Stimulated activated CD4-positive, alpha-beta T cell treated with anti-CD3 and anti-CD28 coated beads, Interleukin-4, amount 100 ng/mL, for 48 hours (primary cell): ENCODE data around the gene PRSS57.
"Not testable (repeated sequence)": the region's sequence is repeated elsewhere in the genome, so short reads cannot be mapped to it uniquely, and the experiment has no call there.

ENCODE experiments used
- DNase-seq, 2 donors: peaks; one replicate each; pipeline ENCODE4 v3.0.0-alpha.2; 2020; ENCODE audit warnings: low read depth in 2 of 2

The PRSS57 gene

DNA sequence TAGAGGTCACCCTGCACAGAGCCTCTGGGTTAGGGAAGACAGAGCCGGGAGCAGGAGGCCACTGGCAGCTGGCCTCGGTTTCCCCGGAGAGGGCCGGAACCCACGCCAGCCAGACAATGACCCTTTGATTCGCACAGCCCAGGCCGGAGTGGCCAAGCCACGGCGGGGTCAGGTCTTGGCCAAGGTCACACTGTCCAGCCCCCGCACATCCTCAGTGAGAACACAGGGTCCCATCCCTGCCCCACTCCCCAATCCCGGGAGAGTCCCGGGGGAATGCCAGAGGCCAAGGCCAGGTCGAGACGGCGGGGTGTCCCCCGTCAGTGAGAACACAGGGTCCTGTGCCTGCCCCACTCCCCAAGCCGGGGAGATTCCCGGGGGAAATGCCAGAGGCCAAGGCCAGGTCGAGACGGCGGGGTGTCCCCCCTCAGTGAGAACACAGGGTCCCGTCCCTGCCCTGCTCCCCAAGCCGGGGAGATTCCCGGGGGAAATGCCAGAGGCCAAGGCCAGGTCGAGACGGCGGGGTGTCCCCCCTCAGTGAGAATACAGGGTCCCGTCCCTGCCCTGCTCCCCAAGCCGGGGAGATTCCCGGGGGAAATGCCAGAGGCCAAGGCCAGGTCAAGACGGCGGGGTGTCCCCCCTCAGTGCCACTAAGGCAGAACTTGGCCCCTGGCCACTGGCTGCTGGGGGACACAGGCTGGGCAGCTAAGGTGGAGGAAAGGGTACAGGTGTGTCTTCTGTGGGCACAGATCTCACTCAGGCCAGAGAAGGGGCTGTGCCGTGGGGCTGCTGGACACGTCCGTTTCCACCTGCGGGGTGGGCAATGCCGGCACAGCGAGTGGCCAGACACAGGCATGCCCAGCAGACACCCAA, 20.7 kb downstream of the PRSS57 start:
- no peak for DNase-seq

GRCh38 chr19:670609-671075, 24.6 kb downstream of the PRSS57 start:
- DNase-seq: no peak

DNA sequence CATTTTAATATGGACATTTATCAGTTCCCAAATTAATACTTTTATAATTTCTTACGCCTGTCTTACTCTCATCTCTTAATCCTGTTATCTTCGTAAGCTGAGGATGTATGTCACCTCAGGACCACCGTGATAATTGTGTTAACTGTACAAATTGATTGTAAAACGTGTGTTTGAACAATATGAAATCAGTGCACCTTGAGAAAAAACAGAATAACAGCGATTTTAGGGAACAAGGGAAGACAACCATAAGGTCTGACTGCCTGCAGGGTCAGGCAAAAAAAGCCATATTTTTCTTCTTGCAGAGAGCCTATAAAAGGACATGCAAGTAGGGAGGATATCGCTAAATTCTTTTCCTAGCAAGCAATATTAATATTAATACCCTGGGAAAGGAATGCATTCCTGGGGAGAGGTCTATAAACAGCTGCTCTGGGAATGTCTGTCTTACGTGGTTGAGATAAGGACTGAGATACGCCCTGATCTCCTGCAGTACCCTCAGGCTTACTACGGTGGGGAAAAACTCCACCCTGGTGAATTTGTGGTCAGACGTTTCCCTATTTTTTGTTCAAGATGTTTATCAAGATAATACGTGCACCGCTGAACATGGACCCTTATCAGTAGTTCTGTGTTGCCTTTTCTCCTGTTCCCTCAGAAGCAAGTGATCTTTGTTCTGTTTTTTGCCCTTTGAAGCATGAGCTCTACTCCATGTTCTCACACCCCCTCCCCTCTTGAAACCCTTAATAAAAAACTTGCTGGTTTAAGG, 26.4 kb downstream of the PRSS57 start:
- DNase-seq: not testable (repeated sequence)

- not testable (repeated sequence) for DNase-seq
Observed at GRCh38 chr19:666985-667573, 28.2 kb downstream of the PRSS57 start.

DNA sequence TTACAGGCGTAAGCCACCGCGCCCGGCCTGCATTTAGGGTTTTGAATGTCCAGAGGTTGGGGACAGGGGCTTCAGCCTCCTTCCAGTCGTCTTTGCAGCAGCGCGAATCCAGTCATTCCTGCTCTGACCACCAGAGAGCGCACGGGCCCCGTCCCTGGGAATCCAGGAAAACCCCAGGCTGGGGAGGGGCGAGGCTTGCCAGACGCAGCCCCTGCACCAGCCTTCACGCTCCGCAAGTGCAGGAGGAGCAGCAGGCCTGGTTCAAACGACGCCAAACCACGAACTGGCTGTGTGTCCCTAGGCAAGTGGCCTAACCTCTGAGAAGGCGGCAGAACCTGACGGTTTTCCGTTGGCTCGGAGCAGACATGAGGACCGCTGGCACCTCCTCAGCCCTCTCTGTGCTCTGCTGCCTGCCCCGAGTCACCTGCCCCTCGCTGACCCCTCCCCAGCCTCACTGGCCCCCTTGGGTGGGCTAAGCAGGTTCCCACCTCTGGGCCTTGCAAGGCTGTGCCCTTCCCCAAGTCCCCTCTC, 30.3 kb downstream of the PRSS57 start:
- peak; percentile 77 to 79 for DNase-seq

DNA sequence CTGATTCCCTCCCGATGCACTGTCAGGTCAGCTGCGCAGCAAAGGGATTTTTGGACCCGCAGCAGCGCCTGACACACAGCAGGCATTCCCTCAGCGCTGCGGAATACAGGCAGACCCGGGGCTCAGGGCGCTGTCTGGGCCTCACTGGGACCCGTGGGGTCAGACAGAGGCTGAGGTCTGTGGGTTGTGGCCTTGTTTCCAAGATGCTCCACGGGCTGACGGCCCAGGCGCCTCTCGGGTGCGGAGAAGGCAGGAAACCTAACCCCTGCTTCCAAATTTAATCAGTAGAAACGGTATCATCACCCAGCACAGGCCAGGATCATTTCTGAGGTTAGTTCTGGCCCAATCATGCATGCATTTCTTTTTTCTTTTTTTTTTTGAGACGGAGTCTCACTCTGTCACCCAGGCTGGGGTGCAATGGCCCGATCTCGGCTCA, 31.6 kb downstream of the PRSS57 start:
- DNase-seq: no peak

- peak; percentile 92 to 98 for DNase-seq
Observed at GRCh38 chr19:662962-663681, 32.1 kb downstream of the PRSS57 start, which contains the start of gene RNF126. TSS of gene RNF126 (minus strand) at chr19:663214. CDS start at chr19:663121, 93 bp downstream.

- DNase-seq: peak; percentile 64 to 65
Observed at GRCh38 chr19:662207-662961, 32.9 kb downstream of the PRSS57 start.

GRCh38 chr19:661427-662196, 33.6 kb downstream of the PRSS57 start:
- DNase-seq: peak in 1 of 2 donors; percentile 57

DNA sequence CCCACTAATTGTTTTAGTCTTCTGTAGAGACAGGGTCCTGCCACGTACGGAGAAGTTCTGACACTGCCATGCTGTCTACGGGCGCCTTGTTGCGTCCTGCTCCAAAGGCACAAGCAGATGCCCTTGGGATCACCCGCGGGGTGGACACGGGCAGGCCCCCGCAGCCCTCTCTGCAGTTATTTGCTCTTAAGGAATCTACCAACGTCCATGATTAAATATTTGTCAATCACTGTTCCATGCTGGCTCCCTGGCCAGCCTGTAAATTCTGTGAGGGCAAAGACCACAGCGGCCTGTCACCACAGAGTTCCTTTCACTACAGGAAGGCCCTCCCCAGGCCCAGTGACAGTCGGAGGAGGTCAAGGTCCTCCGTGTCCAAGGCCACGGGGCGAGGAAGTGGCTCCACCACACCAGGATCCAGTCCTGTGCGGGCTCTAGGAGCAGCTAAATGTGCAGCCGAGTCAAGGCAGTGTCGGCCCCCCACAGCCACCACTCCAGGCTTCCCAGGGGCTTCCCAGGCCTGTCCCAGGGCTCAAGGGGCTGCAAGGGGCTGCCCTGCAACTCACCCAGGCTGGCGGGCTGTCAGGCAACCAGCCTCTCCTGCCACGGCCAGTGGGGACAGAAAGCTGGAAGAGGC, 34.3 kb downstream of the PRSS57 start:
- DNase-seq: no peak

- no peak for DNase-seq
Observed at GRCh38 chr19:658916-659839, 36.1 kb downstream of the PRSS57 start.

DNA sequence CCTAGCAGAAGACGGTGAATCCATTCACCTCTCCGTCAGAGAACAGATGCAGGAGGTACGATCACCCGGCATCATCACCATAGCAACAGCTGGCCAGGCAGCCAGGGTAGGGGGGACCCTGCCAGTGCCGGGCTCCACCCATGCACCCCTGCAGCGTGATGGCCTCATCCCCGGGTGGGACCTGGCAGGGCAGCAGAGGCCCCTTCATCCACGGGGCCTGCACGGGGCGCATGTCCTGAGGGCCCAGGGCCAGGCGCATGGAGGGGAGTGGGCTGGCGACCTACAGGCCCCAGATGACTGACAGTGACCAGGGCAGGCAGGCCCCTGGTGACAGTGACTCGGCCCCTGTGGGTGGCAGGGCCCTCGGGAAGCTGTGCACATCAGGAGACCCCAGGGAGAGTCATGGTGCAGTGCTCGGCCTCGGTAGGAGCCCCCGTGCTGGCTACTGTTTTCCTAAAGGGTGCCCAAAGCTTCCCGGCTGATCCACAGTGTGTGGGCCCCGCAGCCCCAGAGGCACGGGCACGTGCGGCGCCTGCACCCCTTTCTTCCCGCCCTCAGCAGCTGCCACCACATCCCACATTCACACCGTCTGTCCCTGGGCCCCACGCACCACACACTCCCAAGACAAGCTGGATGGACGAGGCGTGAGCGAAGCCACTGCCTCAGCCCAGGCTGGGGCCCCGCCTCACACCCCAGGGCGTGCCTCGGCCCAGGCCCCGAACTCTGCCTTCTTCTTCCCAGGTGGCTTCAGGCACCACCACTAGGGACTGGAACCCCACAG, 37.0 kb downstream of the PRSS57 start:
- no peak for DNase-seq

- no peak for DNase-seq
Observed at GRCh38 chr19:657611-658010, 37.6 kb downstream of the PRSS57 start.

GRCh38 chr19:656751-657559, 38.3 kb downstream of the PRSS57 start:
- DNase-seq: no peak

GRCh38 chr19:655691-656090, 39.6 kb downstream of the PRSS57 start:
- DNase-seq: no peak

DNA sequence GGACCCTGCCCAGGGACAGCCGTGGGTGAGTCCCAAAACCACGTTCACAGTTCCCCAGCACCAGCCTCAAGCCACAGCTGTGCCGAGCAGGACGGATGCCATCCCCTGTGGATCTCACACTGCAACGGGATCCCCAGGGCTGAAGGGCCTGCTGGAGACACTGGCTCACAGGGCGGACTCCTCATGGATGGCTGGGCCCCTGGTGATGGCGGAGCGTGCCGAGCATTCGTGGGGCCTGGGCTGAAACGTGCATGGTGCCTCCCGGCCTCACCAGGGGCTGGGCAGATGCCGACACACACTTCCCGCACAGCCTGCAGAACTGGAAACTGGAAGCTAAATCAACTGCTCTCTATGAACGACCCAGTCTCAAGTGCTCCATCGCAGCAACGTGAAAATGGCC, 41.8 kb downstream of the PRSS57 start:
- no peak for DNase-seq
